ENCODE measurements around the gene COX10. TPM values are rescaled to one million over a fixed set of nuclear protein-coding genes. Genes with fewer than 3 reads are reported as not detected.

The COX10 gene
- total RNA-seq, 2 experiments from 2014 or later, result 24.5 to 25.2 TPM

- Mint-ChIP-seq H3K4me1 (peaks cover 84% of the 10 kb centered on the region), H3K27ac (peak overlapping the region; percentile 98), H3K4me3 (peak overlapping the region; percentile 50), H3K9me3 (no peaks in the 10 kb centered on the region), H3K36me3 (ENCODE audit: low read depth) (peaks cover 41% of the 10 kb centered on the region), H3K27me3 (no peaks in the 10 kb centered on the region)
- CTCF ChIA-PET, result interaction anchor here (2.1 kb wide), 1 partner anchor 96 kb away, joined by 8 read pairs; the partner anchor contains the start of gene HS3ST3B1
- DNase-seq, result no peak
- POLR2A ChIA-PET, result interaction anchor here (2.9 to 3.4 kb wide), 2 partner anchors 93 to 96 kb away, joined by 10 to 23 read pairs; partner anchors contain the start of gene HS3ST3B1
These were observed 136.1 kb downstream of the COX10 start for GRCh38 chr17:14205380-14205779.

DNA sequence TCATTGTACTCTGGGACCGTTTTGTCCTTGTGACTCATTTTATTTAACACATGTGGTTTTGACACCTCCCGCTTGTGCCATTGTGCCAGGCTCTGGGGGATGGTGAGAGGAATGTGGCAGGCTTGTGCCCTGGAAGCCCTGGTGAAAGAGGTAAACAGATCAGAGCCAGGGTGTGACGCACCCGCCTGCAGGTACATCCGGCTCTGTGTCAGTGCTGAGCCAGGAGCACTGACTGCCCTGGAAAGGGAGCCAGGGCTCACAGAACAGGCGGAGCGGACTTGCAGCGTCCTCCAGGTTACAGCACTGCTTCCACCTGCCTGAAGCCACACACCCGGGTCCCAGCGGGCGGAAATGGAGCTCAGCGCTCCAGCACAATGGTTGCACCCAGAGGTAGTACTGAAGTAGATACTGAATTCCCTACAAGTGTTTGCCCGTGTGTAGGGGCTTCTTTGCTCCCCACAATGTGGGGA lies 136.7 kb downstream of the COX10 start:
- Mint-ChIP-seq H3K27me3 (no peaks in the 10 kb centered on the region), H3K27ac (peak overlapping the region; percentile 98), H3K4me3 (peak overlapping the region; percentile 50), H3K36me3 (ENCODE audit: low read depth) (peaks cover 48% of the 10 kb centered on the region), H3K4me1 (peaks cover 80% of the 10 kb centered on the region), H3K9me3 (no peaks in the 10 kb centered on the region)
- peak; percentile 85 for DNase-seq
- ChIA-PET POLR2A (interaction anchor here (0.6 to 3.4 kb wide), 4 partner anchors 8 to 95 kb away, joined by 3 to 23 read pairs (median 10); partner anchors contain the start of gene HS3ST3B1), CTCF (interaction anchor here (2.1 kb wide), 1 partner anchor 96 kb away, joined by 8 read pairs; the partner anchor contains the start of gene HS3ST3B1)

DNA sequence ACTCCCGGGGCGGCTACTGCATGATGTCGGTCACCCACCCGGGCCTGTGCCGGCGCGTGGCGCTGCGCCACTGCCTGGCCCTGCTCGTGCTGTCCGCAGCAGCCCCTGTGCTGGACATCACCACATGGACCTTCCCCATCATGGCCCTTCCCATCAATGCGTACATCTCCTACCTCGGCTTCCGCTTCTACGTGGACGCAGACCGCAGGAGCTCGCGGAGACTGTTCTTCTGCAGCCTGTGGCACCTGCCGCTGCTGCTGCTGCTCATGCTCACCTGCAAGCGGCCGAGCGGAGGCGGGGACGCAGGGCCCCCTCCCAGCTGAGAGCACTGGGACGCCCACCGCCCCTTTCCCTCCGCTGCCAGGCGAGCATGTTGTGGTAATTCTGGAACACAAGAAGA lies 137.6 kb downstream of the COX10 start:
- DNase-seq, result no peak
- H3K4me3 Mint-ChIP-seq, result no peak overlapping the region
- ChIA-PET POLR2A (interaction anchor here (1.8 to 3.4 kb wide), 3 partner anchors 9 to 94 kb away, joined by 9 to 23 read pairs (median 10); partner anchors contain the start of gene HS3ST3B1), CTCF (no interaction called here)
- H3K27me3 Mint-ChIP-seq, result no peaks in the 10 kb centered on the region
- peak overlapping the region; percentile 98 for H3K27ac Mint-ChIP-seq
- peaks cover 57% of the 10 kb centered on the region for H3K36me3 Mint-ChIP-seq (ENCODE audit: low read depth)
- peaks cover 78% of the 10 kb centered on the region for H3K4me1 Mint-ChIP-seq
- peaks cover 3% of the 10 kb centered on the region for H3K9me3 Mint-ChIP-seq

DNA sequence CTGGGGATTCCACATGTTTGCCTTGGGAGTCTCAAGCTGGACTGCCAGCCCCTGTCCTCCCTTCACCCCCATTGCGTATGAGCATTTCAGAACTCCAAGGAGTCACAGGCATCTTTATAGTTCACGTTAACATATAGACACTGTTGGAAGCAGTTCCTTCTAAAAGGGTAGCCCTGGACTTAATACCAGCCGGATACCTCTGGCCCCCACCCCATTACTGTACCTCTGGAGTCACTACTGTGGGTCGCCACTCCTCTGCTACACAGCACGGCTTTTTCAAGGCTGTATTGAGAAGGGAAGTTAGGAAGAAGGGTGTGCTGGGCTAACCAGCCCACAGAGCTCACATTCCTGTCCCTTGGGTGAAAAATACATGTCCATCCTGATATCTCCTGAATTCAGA lies 138.5 kb downstream of the COX10 start:
- ChIA-PET CTCF (no interaction called here), POLR2A (interaction anchor here (2.9 to 3.4 kb wide), 2 partner anchors 91 to 93 kb away, joined by 10 to 23 read pairs; partner anchors contain the start of gene HS3ST3B1)
- peaks cover 63% of the 10 kb centered on the region for H3K36me3 Mint-ChIP-seq (ENCODE audit: low read depth)
- no peak for DNase-seq
- no peak overlapping the region for H3K4me3 Mint-ChIP-seq
- peaks cover 69% of the 10 kb centered on the region for H3K4me1 Mint-ChIP-seq
- no peaks in the 10 kb centered on the region for H3K27me3 Mint-ChIP-seq
- peak overlapping the region; percentile 75 for H3K27ac Mint-ChIP-seq
- H3K9me3 Mint-ChIP-seq, result peaks cover 7% of the 10 kb centered on the region

GRCh38 chr17:14209215-14209614 lies 139.9 kb downstream of the COX10 start:
- no peak overlapping the region for H3K4me3 Mint-ChIP-seq
- peaks cover 73% of the 10 kb centered on the region for H3K36me3 Mint-ChIP-seq (ENCODE audit: low read depth)
- H3K9me3 Mint-ChIP-seq, result peaks cover 7% of the 10 kb centered on the region
- ChIA-PET CTCF (no interaction called here), POLR2A (no interaction called here)
- peaks cover 56% of the 10 kb centered on the region for H3K4me1 Mint-ChIP-seq
- no peak overlapping the region for H3K27ac Mint-ChIP-seq
- no peaks in the 10 kb centered on the region for H3K27me3 Mint-ChIP-seq
- DNase-seq, result no peak

- no peak for DNase-seq
- H3K36me3 Mint-ChIP-seq (ENCODE audit: low read depth), result peaks cover 66% of the 10 kb centered on the region
- H3K27ac Mint-ChIP-seq, result no peak overlapping the region
- H3K27me3 Mint-ChIP-seq, result no peaks in the 10 kb centered on the region
- no peak overlapping the region for H3K4me3 Mint-ChIP-seq
- CTCF ChIA-PET, result no interaction called here
- POLR2A ChIA-PET, result no interaction called here
- H3K4me1 Mint-ChIP-seq, result peaks cover 36% of the 10 kb centered on the region
- peaks cover 7% of the 10 kb centered on the region for H3K9me3 Mint-ChIP-seq
These were observed 141.9 kb downstream of the COX10 start for GRCh38 chr17:14211246-14211645.

DNA sequence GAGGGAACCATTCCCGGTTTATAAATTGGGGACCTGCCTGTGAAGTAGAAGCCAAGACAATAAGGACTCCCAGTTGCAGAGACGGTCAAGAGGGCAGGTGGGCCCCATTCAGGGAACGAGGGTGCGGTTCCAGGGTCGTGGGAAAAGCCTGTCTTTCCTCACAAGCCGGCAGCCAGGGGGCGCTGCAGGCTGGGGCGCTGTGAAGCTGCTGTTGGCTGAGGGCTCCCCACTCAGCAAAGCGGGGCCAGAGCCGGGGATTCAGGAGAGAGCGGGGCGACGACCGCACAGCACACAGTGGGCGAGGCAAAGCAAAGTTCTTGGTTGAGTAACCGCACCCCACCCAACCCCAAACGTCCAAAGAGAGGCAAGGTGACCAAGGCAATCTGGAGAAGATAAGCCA lies 142.5 kb downstream of the COX10 start:
- H3K27me3 Mint-ChIP-seq, result no peaks in the 10 kb centered on the region
- no peak overlapping the region for H3K27ac Mint-ChIP-seq
- H3K4me3 Mint-ChIP-seq, result no peak overlapping the region
- H3K9me3 Mint-ChIP-seq, result peaks cover 7% of the 10 kb centered on the region
- POLR2A ChIA-PET, result interaction anchor here (1.0 kb wide), 1 partner anchor 90 kb away, joined by 4 read pairs; no protein-coding TSS in a partner anchor
- H3K4me1 Mint-ChIP-seq, result peaks cover 32% of the 10 kb centered on the region
- CTCF ChIA-PET, result interaction anchor here (0.6 kb wide), 1 partner anchor 39 kb away, joined by 3 read pairs; no protein-coding TSS in a partner anchor
- no peak for DNase-seq
- H3K36me3 Mint-ChIP-seq (ENCODE audit: low read depth), result peaks cover 66% of the 10 kb centered on the region

DNA sequence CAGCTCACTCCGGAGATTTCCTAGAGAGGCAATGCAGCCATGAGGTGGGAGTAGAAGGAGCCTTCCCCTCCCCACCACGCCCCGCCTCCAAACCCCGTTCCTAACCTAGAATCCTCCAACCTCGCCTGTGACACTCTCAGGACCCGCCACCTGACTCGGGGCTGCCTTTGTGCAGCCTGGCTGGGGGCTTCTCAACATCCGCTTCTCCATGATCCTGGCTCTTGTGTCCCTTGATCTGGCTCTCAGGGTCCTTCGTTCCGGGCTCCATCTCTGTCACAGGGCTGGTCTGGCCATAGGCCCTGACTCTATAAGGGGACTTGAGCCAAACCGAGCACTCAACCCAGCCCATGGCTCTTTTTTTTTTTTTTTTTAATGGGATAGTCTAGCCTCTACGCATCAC lies 143.1 kb downstream of the COX10 start:
- ChIA-PET CTCF (interaction anchor here (0.6 kb wide), 1 partner anchor 40 kb away, joined by 3 read pairs; no protein-coding TSS in a partner anchor), POLR2A (interaction anchor here (1.0 kb wide), 1 partner anchor 90 kb away, joined by 4 read pairs; no protein-coding TSS in a partner anchor)
- Mint-ChIP-seq H3K4me3 (no peak overlapping the region), H3K27me3 (no peaks in the 10 kb centered on the region), H3K9me3 (peaks cover 7% of the 10 kb centered on the region), H3K4me1 (peaks cover 26% of the 10 kb centered on the region), H3K36me3 (ENCODE audit: low read depth) (peaks cover 65% of the 10 kb centered on the region), H3K27ac (no peak overlapping the region)
- DNase-seq, result no peak

DNA sequence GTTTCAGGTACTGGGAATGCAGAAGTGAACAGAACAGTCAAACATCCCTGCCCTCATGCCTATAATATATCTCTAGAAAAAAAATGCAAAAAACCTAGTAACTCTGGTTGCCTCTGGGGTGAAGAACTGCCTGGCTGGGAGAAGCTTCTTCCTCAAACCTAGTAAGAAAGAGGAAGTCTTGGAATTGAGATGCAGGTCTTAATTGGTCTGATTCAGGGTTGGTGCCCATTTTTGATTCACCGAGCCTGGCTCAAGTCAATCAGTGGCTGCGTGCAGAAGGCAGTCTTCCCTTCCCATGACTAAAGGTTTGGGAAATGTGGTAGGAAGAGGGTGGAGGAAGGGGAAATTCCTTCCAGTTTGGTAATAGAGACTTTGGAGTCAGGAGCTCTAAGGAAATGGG lies 145.0 kb downstream of the COX10 start:
- Mint-ChIP-seq H3K4me3 (no peak overlapping the region), H3K27ac (no peak overlapping the region), H3K36me3 (ENCODE audit: low read depth) (peaks cover 48% of the 10 kb centered on the region), H3K4me1 (peaks cover 16% of the 10 kb centered on the region), H3K27me3 (no peaks in the 10 kb centered on the region), H3K9me3 (peaks cover 7% of the 10 kb centered on the region)
- DNase-seq, result no peak
- POLR2A ChIA-PET, result interaction anchor here (1.0 to 1.7 kb wide), 2 partner anchors 16 to 87 kb away, joined by 4 read pairs; partner anchors contain the start of gene HS3ST3B1
- CTCF ChIA-PET, result interaction anchor here (1.6 kb wide), 1 partner anchor 17 kb away, joined by 3 read pairs; no protein-coding TSS in a partner anchor

DNA sequence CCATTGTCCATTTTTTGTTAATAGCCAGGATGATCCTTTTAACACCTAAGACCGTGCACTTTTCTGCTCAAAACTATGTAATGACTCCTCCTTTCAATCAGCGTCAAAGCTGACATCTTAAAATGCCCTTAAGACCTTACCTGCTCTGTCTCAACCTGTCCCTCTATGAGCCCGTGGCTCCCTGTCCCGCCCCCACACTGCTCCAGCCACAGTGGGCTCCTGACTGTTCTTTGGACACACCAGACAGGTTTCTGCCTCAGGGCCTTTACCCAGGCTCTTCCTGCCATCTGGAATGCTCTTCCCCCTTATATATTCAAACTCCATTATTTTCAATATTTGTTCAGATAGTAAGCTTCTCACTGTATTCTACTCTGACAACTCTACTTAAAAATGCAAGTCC lies 153.3 kb downstream of the COX10 start:
- POLR2A ChIA-PET, result no interaction called here
- DNase-seq, result no peak
- no peaks in the 10 kb centered on the region for H3K4me1 Mint-ChIP-seq
- no peaks in the 10 kb centered on the region for H3K27me3 Mint-ChIP-seq
- H3K27ac Mint-ChIP-seq, result no peak overlapping the region
- H3K36me3 Mint-ChIP-seq (ENCODE audit: low read depth), result peaks cover 5% of the 10 kb centered on the region
- CTCF ChIA-PET, result no interaction called here
- no peak overlapping the region for H3K4me3 Mint-ChIP-seq
- H3K9me3 Mint-ChIP-seq, result peaks cover 2% of the 10 kb centered on the region

DNA sequence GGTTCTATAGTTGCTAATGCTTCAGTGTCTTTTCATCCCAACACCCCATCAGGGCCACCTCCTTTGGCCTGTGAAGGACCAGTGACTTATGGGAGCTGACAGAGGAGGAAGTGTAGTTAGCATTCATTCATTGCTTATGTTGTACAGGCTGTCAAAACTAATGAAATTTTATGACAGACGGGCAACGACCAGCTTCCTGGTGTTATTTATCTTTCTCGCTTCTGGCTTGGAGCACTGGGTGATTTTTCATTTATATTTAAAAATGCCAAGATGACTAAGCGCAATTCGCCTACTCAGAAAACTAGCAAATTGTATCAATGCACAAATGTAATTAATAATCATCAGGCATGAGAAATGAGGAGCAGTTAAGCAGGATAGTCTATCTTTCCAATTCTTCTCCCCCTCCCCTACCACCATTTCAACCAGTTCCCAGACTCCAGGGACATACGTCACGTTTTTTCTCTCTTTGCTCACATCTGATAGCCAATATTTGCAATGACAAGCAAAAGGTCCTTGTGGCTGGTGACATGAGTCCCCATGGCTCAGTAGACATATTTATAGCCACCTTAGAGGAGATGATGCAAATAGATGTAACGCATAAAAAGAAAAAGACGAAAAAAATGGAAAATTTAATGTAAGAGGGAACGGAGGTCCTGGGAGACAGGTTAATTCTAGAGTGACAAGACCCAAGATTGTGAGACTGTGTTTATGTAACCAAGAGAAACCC lies 156.1 kb downstream of the COX10 start:
- no peak overlapping the region for H3K4me3 Mint-ChIP-seq
- DNase-seq, result no peak
- peaks cover 2% of the 10 kb centered on the region for H3K9me3 Mint-ChIP-seq
- no peak overlapping the region for H3K27ac Mint-ChIP-seq
- no peaks in the 10 kb centered on the region for H3K27me3 Mint-ChIP-seq
- no peaks in the 10 kb centered on the region for H3K4me1 Mint-ChIP-seq
- ChIA-PET CTCF (no interaction called here), POLR2A (no interaction called here)
- H3K36me3 Mint-ChIP-seq (ENCODE audit: low read depth), result peaks cover 5% of the 10 kb centered on the region

GRCh38 chr17:14227052-14227451 lies 157.7 kb downstream of the COX10 start:
- ChIA-PET POLR2A (no interaction called here), CTCF (no interaction called here)
- no peak for DNase-seq
- no peaks in the 10 kb centered on the region for H3K4me1 Mint-ChIP-seq
- peaks cover 5% of the 10 kb centered on the region for H3K36me3 Mint-ChIP-seq (ENCODE audit: low read depth)
- H3K27ac Mint-ChIP-seq, result no peak overlapping the region
- no peak overlapping the region for H3K4me3 Mint-ChIP-seq
- H3K9me3 Mint-ChIP-seq, result peaks cover 4% of the 10 kb centered on the region
- H3K27me3 Mint-ChIP-seq, result no peaks in the 10 kb centered on the region

- Mint-ChIP-seq H3K27ac (no peak overlapping the region), H3K27me3 (no peaks in the 10 kb centered on the region), H3K4me3 (no peak overlapping the region), H3K36me3 (ENCODE audit: low read depth) (peaks cover 5% of the 10 kb centered on the region), H3K4me1 (no peaks in the 10 kb centered on the region), H3K9me3 (peaks cover 4% of the 10 kb centered on the region)
- CTCF ChIA-PET, result no interaction called here
- POLR2A ChIA-PET, result no interaction called here
- DNase-seq, result no peak
These were observed 159.6 kb downstream of the COX10 start for GRCh38 chr17:14228903-14229302.
